ENCODE data around the gene CFAP46.

Gene CFAP46

DNA sequence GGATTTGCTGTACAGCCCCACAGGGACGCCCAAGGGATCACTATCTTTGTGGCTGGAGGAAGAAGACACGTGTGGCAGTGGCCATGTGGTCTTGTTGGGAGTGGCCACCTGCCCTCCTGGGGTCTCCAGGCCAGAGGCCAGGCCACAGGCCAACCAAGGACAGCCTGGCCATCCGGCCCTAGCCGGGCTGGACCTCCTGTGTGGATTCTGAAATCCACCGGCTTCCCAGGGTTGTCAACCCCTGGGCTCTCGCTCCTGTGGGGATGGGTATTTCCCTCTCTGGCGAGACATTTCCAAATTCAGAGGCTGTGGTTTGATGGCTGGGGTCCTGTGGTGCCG is 31.5 kb upstream of the CFAP46 start:
- Histone ChIP-seq H3K9ac (ENCODE audit: low read depth, low read length, poor library complexity, severe bottlenecking) (no peak overlapping the region), H3K9me2 (replicated peaks; ENCODE audit: low read depth, low read length) (no peaks in the 10 kb centered on the region), H3K9me3 (ENCODE audit: insufficient read depth, low read depth, low read length) (peaks cover 21% of the 10 kb centered on the region; the same call in 1 of the 2 replicates), H2AFZ (ENCODE audit: low read length) (no peak overlapping the region), H3K4me2 (ENCODE audit: low read depth, low read length, poor library complexity, severe bottlenecking) (no peak overlapping the region), H3K4me1 (ENCODE audit: insufficient read depth, low read length, poor library complexity, severe bottlenecking) (no peaks in the 10 kb centered on the region), H3F3A (ENCODE audit: low read depth) (no peaks in the 10 kb centered on the region), H3K4me3 (ENCODE audit: low read length, poor library complexity, severe bottlenecking) (no peak overlapping the region), H3K27me3 (ENCODE audit: insufficient read depth, low read length, poor library complexity, severe bottlenecking) (no peaks in the 10 kb centered on the region), H3K36me3 (ENCODE audit: insufficient read depth, low read length) (no peaks in the 10 kb centered on the region), H3K79me2 (ENCODE audit: insufficient read depth, low read length) (no peaks in the 10 kb centered on the region), H4K20me1 (ENCODE audit: insufficient read depth, low read length, poor library complexity, severe bottlenecking) (no peaks in the 10 kb centered on the region)
- TF ChIP-seq, protein P1, sequence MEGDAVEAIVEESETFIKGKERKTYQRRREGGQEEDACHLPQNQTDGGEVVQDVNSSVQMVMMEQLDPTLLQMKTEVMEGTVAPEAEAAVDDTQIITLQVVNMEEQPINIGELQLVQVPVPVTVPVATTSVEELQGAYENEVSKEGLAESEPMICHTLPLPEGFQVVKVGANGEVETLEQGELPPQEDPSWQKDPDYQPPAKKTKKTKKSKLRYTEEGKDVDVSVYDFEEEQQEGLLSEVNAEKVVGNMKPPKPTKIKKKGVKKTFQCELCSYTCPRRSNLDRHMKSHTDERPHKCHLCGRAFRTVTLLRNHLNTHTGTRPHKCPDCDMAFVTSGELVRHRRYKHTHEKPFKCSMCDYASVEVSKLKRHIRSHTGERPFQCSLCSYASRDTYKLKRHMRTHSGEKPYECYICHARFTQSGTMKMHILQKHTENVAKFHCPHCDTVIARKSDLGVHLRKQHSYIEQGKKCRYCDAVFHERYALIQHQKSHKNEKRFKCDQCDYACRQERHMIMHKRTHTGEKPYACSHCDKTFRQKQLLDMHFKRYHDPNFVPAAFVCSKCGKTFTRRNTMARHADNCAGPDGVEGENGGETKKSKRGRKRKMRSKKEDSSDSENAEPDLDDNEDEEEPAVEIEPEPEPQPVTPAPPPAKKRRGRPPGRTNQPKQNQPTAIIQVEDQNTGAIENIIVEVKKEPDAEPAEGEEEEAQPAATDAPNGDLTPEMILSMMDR (conservative IDR thresholded peaks at IDR 0.05; ENCODE audit: low read length), result no peak
- TF ChIP-seq EZH2phosphoT487 (IDR thresholded peaks at IDR 0.05; ENCODE audit: borderline replicate concordance), result no peak

DNA sequence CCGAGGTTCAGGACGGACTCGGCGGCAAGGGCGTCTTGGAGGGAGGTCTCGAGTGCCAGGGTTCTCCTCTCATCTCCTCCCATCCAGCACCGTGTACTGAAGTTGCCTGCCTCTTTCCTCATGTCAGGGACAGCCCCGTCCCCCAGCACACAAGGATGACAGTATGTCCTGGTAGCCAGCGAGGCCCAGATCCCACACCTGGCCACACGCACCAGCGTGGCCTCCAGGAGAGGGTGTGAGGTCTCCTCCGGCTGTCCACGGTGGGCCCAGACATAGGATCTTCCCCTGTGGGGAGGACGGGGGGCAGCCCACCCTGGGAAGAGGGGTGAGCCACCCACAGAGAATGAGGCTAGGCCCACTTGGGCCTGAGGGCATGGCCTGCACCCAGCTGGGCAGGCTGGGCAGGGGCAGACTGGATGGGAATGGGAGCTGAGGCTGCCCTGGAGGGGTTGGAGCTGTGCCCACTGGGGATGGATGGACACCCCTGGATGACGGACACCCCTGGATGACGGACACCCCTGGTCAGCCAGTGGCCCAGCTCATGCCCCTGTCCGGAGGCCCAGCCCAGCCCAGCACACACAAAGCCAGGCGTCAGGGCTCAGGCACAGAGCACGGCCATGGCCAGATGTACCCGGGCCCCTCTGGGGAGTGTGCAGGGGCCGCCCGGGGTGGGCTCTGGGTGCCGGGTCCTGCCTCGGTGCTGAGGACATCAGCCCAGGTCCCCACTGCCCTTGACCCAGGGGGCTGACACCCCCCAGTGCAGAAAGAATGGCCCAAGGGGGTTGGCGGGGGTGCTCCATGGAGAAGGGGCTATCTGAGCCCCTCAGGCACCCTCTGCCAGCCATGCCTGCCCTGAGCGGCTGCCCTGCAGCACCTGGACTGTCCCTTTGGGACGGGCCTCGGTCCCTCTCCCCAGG is 30.9 kb upstream of the CFAP46 start:
- no peaks in the 10 kb centered on the region for H3K27me3 ChIP-seq (ENCODE audit: insufficient read depth, low read length, poor library complexity, severe bottlenecking)
- H3K79me2 ChIP-seq (ENCODE audit: insufficient read depth, low read length), result no peaks in the 10 kb centered on the region
- no peak overlapping the region for H3K4me2 ChIP-seq (ENCODE audit: low read depth, low read length, poor library complexity, severe bottlenecking)

DNA sequence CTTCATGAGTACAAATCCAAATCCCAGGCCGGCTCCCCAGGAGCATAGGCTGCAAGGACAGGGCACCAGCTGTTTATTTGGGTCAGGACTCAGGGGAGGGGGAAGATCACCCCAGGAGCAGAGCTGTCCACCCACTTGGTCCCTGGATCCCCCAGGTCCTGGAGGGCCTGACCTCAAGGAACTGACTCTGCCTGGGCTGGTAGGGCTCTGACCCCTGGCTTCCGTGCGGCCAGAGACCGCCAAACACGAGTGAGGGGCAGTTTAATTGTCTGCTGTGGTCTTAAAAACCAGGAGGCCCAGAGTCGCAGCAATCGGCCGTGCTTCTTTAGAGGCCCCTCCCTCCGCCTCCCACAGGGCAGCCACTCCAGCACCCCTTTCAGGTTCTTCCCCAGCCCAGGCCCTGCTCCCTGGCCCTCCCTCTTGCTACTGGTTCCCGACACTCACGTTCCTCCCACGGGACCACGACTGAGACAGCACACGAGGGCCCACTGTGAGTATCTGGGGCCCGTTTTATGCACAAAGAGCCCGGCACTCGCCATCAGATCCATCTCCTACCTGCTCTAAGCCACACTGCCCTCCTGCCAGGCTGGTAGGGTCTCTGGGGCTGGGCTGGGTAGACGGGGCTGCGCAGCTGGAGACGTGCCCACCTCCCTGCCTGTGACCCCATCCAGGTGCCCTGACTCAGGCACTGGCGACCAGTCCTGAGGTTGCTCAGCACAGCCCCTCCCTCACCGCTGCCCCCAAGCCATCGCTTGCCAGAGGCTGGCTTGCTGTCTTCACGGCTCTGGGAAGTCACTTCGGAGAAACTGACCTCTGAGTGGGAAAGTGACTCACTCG is 30.0 kb upstream of the CFAP46 start:
- no peaks in the 10 kb centered on the region for H3K36me3 ChIP-seq (ENCODE audit: insufficient read depth, low read length)
- no peaks in the 10 kb centered on the region for H3F3A ChIP-seq (ENCODE audit: low read depth)
- H3K9me3 ChIP-seq (ENCODE audit: insufficient read depth, low read depth, low read length), result peaks cover 21% of the 10 kb centered on the region; the same call in 1 of the 2 replicates
- no peaks in the 10 kb centered on the region for H3K9me2 ChIP-seq (replicated peaks; ENCODE audit: low read depth, low read length)
- TF ChIP-seq, protein P1 (conservative IDR thresholded peaks at IDR 0.05; ENCODE audit: low read length), result no peak
- no peak for TF ChIP-seq EZH2phosphoT487 (IDR thresholded peaks at IDR 0.05; ENCODE audit: borderline replicate concordance)
- H3K9ac ChIP-seq (ENCODE audit: low read depth, low read length, poor library complexity, severe bottlenecking), result no peak overlapping the region
- H3K4me3 ChIP-seq (ENCODE audit: low read length, poor library complexity, severe bottlenecking), result no peak overlapping the region
- H3K4me1 ChIP-seq (ENCODE audit: insufficient read depth, low read length, poor library complexity, severe bottlenecking), result no peaks in the 10 kb centered on the region
- no peaks in the 10 kb centered on the region for H3K79me2 ChIP-seq (ENCODE audit: insufficient read depth, low read length)
- H3K27me3 ChIP-seq (ENCODE audit: insufficient read depth, low read length, poor library complexity, severe bottlenecking), result no peaks in the 10 kb centered on the region
- no peak overlapping the region for H2AFZ ChIP-seq (ENCODE audit: low read length)
- no peaks in the 10 kb centered on the region for H4K20me1 ChIP-seq (ENCODE audit: insufficient read depth, low read length, poor library complexity, severe bottlenecking)
- no peak overlapping the region for H3K4me2 ChIP-seq (ENCODE audit: low read depth, low read length, poor library complexity, severe bottlenecking)

More for the DNA sequence above, 30.9 kb upstream of the CFAP46 start:
- Histone ChIP-seq H2AFZ (ENCODE audit: low read length) (no peak overlapping the region), H3K36me3 (ENCODE audit: insufficient read depth, low read length) (no peaks in the 10 kb centered on the region), H3K9ac (ENCODE audit: low read depth, low read length, poor library complexity, severe bottlenecking) (no peak overlapping the region), H3K4me3 (ENCODE audit: low read length, poor library complexity, severe bottlenecking) (no peak overlapping the region), H4K20me1 (ENCODE audit: insufficient read depth, low read length, poor library complexity, severe bottlenecking) (no peaks in the 10 kb centered on the region), H3K4me1 (ENCODE audit: insufficient read depth, low read length, poor library complexity, severe bottlenecking) (no peaks in the 10 kb centered on the region), H3K9me2 (replicated peaks; ENCODE audit: low read depth, low read length) (no peaks in the 10 kb centered on the region), H3K9me3 (ENCODE audit: insufficient read depth, low read depth, low read length) (peaks cover 21% of the 10 kb centered on the region; the same call in 1 of the 2 replicates), H3F3A (ENCODE audit: low read depth) (no peaks in the 10 kb centered on the region)
- TF ChIP-seq, protein P1 (conservative IDR thresholded peaks at IDR 0.05; ENCODE audit: low read length), result no peak
- TF ChIP-seq EZH2phosphoT487 (IDR thresholded peaks at IDR 0.05; ENCODE audit: borderline replicate concordance), result no peak
